H9 (cell line): Measurements from ENCODE around the gene HNRNPR. TPM values are rescaled to one million over a fixed set of nuclear protein-coding genes. Genes with fewer than 3 reads are reported as not detected.
"Not testable (repeated sequence)": the region's sequence is repeated elsewhere in the genome, so short reads cannot be mapped to it uniquely, and the experiment has no call there.

ENCODE experiments used
- DNase-seq: peaks from one replicate; pipeline ENCODE4 v3.0.0-alpha.2; 2017
- H2AFZ ChIP-seq: one replicate; pipeline ENCODE4 v1.6.1; 2013; ENCODE audit warnings: mild to moderate bottlenecking, low read length, control low read depth, moderate library complexity
- H2AK5ac ChIP-seq: 2 replicates; pipeline ENCODE4 v1.6.1; 2013; ENCODE audit warnings: low read length, control low read depth, mixed read lengths; ENCODE audit not compliant: insufficient read length
- H2BK120ac ChIP-seq: one replicate; pipeline ENCODE4 v1.6.1; 2013; ENCODE audit warnings: low read depth, mild to moderate bottlenecking, low read length, control low read depth, inconsistent platforms; ENCODE audit not compliant: poor library complexity, severe bottlenecking
- H2BK12ac ChIP-seq: 2 replicates; pipeline ENCODE4 v1.6.1; 2013; ENCODE audit warnings: low read length, control low read depth, mixed read lengths, low read depth; ENCODE audit not compliant: insufficient read length
- H2BK15ac ChIP-seq: 2 replicates; pipeline ENCODE4 v1.6.1; 2013; ENCODE audit warnings: low read depth, low read length, control low read depth
- H2BK20ac ChIP-seq: one replicate; pipeline ENCODE4 v1.6.1; 2013; ENCODE audit warnings: low read depth, mild to moderate bottlenecking, low read length, control low read depth, inconsistent platforms; ENCODE audit not compliant: poor library complexity, severe bottlenecking
- H2BK5ac ChIP-seq: 2 replicates; pipeline ENCODE4 v1.6.1; 2013; ENCODE audit warnings: low read length, control low read depth, mixed read lengths; ENCODE audit not compliant: insufficient read length
- H3K14ac ChIP-seq: 2 replicates; pipeline ENCODE4 v1.6.1; 2013; ENCODE audit warnings: low read length, control low read depth; ENCODE audit not compliant: insufficient read depth
- H3K18ac ChIP-seq: 2 replicates; pipeline ENCODE4 v1.6.1; 2013; ENCODE audit warnings: low read depth, mild to moderate bottlenecking, mixed read lengths, low read length, control low read depth; ENCODE audit not compliant: insufficient read length
- H3K23ac ChIP-seq: 2 replicates; pipeline ENCODE4 v1.6.1; 2013; ENCODE audit warnings: low read length, control low read depth, mixed read lengths, low read depth; ENCODE audit not compliant: insufficient read length
- H3K23me2 ChIP-seq: 2 replicates; pipeline ENCODE4 v1.6.1; 2013; ENCODE audit warnings: low read depth, mild to moderate bottlenecking, mixed read lengths, low read length, control low read depth; ENCODE audit not compliant: insufficient read length, poor library complexity, severe bottlenecking
- H3K27ac ChIP-seq: 2 replicates; pipeline ENCODE4 v1.5.1; 2013; ENCODE audit warnings: low read length, control low read depth, mixed read lengths, low read depth; ENCODE audit not compliant: insufficient read length
- H3K27me3 ChIP-seq: 2 replicates; pipeline ENCODE4 v1.6.1; 2013; ENCODE audit warnings: low read length, control low read depth, inconsistent platforms; ENCODE audit not compliant: insufficient read depth
- H3K4ac ChIP-seq: 2 replicates; pipeline ENCODE4 v1.6.1; 2013; ENCODE audit warnings: low read depth, mild to moderate bottlenecking, control low read depth, inconsistent platforms, low read length, moderate library complexity
- H3K4me1 ChIP-seq: 2 replicates; pipeline ENCODE4 v1.6.1; 2013; ENCODE audit warnings: low read length, control low read depth, inconsistent platforms; ENCODE audit not compliant: insufficient read depth
- H3K4me2 ChIP-seq: 2 replicates; pipeline ENCODE4 v1.6.1; 2013; ENCODE audit warnings: low read length, control low read depth, mixed read lengths; ENCODE audit not compliant: insufficient read length, insufficient read depth
- H3K56ac ChIP-seq: 2 replicates; pipeline ENCODE4 v1.6.1; 2013; ENCODE audit warnings: low read depth, mild to moderate bottlenecking, mixed read lengths, low read length, control low read depth; ENCODE audit not compliant: insufficient read length
- H3K79me1 ChIP-seq: 2 replicates; pipeline ENCODE4 v1.6.1; 2013; ENCODE audit warnings: low read depth, mild to moderate bottlenecking, moderate library complexity, low read length, control low read depth, inconsistent platforms; ENCODE audit not compliant: insufficient read depth, poor library complexity, severe bottlenecking
- H3K79me2 ChIP-seq: 2 replicates; pipeline ENCODE4 v1.6.1; 2013; ENCODE audit warnings: low read length, control low read depth, inconsistent platforms; ENCODE audit not compliant: insufficient read depth
- H3K9ac ChIP-seq: 2 replicates; pipeline ENCODE4 v1.6.1; 2013; ENCODE audit warnings: low read length, control low read depth, mixed read lengths; ENCODE audit not compliant: insufficient read length; ENCODE audit errors: extremely low read depth
- H3K9me3 ChIP-seq: one replicate; pipeline ENCODE4 v1.6.1; 2013; ENCODE audit warnings: low read depth, low read length, inconsistent platforms; ENCODE audit not compliant: control insufficient read depth
- H3T11ph ChIP-seq: one replicate; pipeline ENCODE4 v1.6.1; 2013; ENCODE audit warnings: mild to moderate bottlenecking, low read length, control low read depth, inconsistent platforms
- H4K20me1 ChIP-seq: one replicate; pipeline ENCODE4 v1.6.1; 2013; ENCODE audit not compliant: control insufficient read depth, insufficient read length, insufficient read depth
- H4K5ac ChIP-seq: 2 replicates; pipeline ENCODE4 v1.6.1; 2013; ENCODE audit warnings: low read depth, mild to moderate bottlenecking, mixed read lengths, low read length, control low read depth; ENCODE audit not compliant: insufficient read length
- H4K8ac ChIP-seq: replicated peaks from 2 replicates; pipeline ENCODE4 v1.6.1; 2013; ENCODE audit warnings: low read length, control low read depth, mixed read lengths, low read depth; ENCODE audit not compliant: insufficient read length
- H4K91ac ChIP-seq: 2 replicates; pipeline ENCODE4 v1.6.1; 2013; ENCODE audit warnings: low read depth, mild to moderate bottlenecking, moderate library complexity, mixed read lengths, low read length, control low read depth; ENCODE audit not compliant: insufficient read length
- H3K27ac Mint-ChIP-seq, 3 experiments: 2 replicates in 2 of 3; 3 replicates in 1 of 3; pipeline ENCODE4 v1.8.0; 2020 to 2021; ENCODE audit warnings: mixed read lengths in 3 of 3, mild to moderate bottlenecking in 1 of 3, moderate library complexity in 1 of 3
- H3K27me3 Mint-ChIP-seq: 2 replicates; pipeline ENCODE4 v1.8.0; 2021; ENCODE audit warnings: low read depth, mild to moderate bottlenecking, moderate library complexity, mixed read lengths
- H3K36me3 Mint-ChIP-seq, 3 experiments: 2 replicates in 2 of 3; 3 replicates in 1 of 3; pipeline ENCODE4 v1.8.0; 2020 to 2021; ENCODE audit warnings: low read depth in 3 of 3, mixed read lengths in 3 of 3; ENCODE audit not compliant: insufficient read depth in 1 of 3
- H3K4me1 Mint-ChIP-seq, 2 experiments: 2 replicates each; pipeline ENCODE4 v1.8.0; 2020; ENCODE audit warnings: mixed read lengths in 2 of 2
- H3K4me3 Mint-ChIP-seq, 2 experiments: 2 replicates in 1 of 2; 3 replicates in 1 of 2; pipeline ENCODE4 v1.8.0; 2020 to 2021; ENCODE audit warnings: mild to moderate bottlenecking in 2 of 2, mixed read lengths in 2 of 2, moderate library complexity in 1 of 2
- H3K9me3 Mint-ChIP-seq, 2 experiments: 2 replicates in 1 of 2; 3 replicates in 1 of 2; pipeline ENCODE4 v1.8.0; 2020; ENCODE audit warnings: mild to moderate bottlenecking in 2 of 2, mixed read lengths in 2 of 2, moderate library complexity in 1 of 2
- CTCF ChIP-seq: fragments of 200-600 bp; sonication (generic); conservative IDR thresholded peaks from 3 replicates; pipeline ENCODE4 v1.8.0; 2021; ENCODE audit warnings: antibody characterized with exemption, mild to moderate bottlenecking
- whole genome bisulfite sequencing: extraction: QIAGEN DNeasy Blood & Tissue Kit; methylation state at CpG from one replicate; pipeline ENCODE4 v1.1.7; 2013; ENCODE audit warnings: missing lambda C conversion rate, low lambda C conversion rate, mixed read lengths; ENCODE audit not compliant: insufficient read length; ENCODE audit errors: extremely low coverage; 5-methylcytosine and 5-hydroxymethylcytosine counted together
- total RNA-seq: library from RNA; stranded (reverse); gene quantifications from 2 replicates; pipeline ENCODE4 v1.2.1, GENCODE V29; 2021

HNRNPR gene
- total RNA-seq, 1 experiment from 2014 or later: 196 TPM

DNA sequence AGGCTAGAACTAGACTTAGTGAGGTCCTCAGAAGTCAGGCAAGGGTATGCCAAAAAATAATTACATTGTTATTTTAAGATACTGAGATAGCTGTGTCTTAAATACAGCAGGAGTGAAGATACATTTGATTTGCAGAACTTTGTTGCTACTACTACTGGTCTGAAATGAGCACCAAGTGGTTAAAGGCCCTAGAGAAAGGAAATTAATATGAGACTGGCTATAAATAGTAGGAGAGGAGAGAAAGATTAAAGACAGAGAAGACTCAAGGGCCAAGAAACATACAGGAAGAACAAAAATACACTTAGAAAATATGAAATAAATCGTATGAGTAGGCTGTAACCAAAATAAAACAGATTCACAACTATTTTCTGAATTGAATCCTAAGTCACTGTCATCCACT, 21.3 kb downstream of the HNRNPR start:
- TF ChIP-seq CTCF: no peak
- Histone ChIP-seq H2BK5ac (no peak overlapping the region), H3K23me2 (no peaks in the 10 kb centered on the region), H3K4me1 (no peaks in the 10 kb centered on the region), H4K8ac (no peak overlapping the region), H3T11ph (no peak overlapping the region), H2BK15ac (no peak overlapping the region), H3K4me2 (no peak overlapping the region), H3K23ac (no peak overlapping the region), H2BK120ac (no peak overlapping the region), H3K56ac (no peak overlapping the region), H3K18ac (no peak overlapping the region), H3K9ac (no peak overlapping the region), H2BK12ac (no peak overlapping the region), H2AK5ac (no peak overlapping the region), H4K5ac (no peak overlapping the region), H4K91ac (no peak overlapping the region), H3K9me3 (no peaks in the 10 kb centered on the region), H3K27me3 (no peaks in the 10 kb centered on the region), H3K27ac (no peak overlapping the region), H3K79me2 (no peaks in the 10 kb centered on the region; the same call in 1 of the 2 replicates), H3K14ac (no peak overlapping the region), H3K79me1 (peaks cover 2% of the 10 kb centered on the region), H2BK20ac (no peak overlapping the region), H3K4ac (no peak overlapping the region), H4K20me1 (no peaks in the 10 kb centered on the region), H2AFZ (no peak overlapping the region)
- no peaks in the 10 kb centered on the region for H3K4me1 Mint-ChIP-seq
- no peak for DNase-seq
- WGBS: no CpG with 5 or more reads among the region's 1 CpG
- H3K36me3 Mint-ChIP-seq: peaks cover 45 to 72% (median 72%) of the 10 kb centered on the region in 3 experiments
- no peaks in the 10 kb centered on the region for H3K27me3 Mint-ChIP-seq
- no peak overlapping the region for H3K4me3 Mint-ChIP-seq
- H3K27ac Mint-ChIP-seq: no peak overlapping the region
- no peaks in the 10 kb centered on the region for H3K9me3 Mint-ChIP-seq

DNA sequence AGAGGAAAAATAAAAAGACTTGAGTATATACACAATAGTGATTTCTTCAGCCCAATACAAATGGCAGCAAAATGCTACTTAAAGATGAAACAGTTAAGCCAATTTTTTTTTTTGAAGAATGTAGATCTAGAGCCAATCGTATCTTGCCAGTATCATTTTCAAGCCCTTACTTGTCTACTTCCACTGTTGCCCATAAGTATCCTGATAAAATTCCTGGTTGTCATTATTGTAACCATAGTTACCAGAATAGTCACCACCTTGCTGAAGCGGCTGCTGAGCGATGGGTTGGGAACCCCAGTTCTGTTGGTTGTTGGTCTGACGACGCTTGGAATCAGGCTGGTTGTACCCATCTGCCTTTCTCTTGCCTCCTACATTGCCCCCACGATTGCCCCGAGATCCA, 33.8 kb downstream of the HNRNPR start:
- not testable (repeated sequence) for H2BK20ac ChIP-seq, H3K18ac ChIP-seq, DNase-seq, H3K14ac ChIP-seq, H3K79me1 ChIP-seq, H3K9me3 ChIP-seq, H3K4ac ChIP-seq, H3K23ac ChIP-seq, H2BK120ac ChIP-seq, H3K27ac ChIP-seq, H3K4me3 Mint-ChIP-seq, H3K9ac ChIP-seq, H4K8ac ChIP-seq, H4K5ac ChIP-seq, H4K91ac ChIP-seq, H3K27me3 ChIP-seq, H2BK5ac ChIP-seq, H3K27me3 Mint-ChIP-seq, H3K4me2 ChIP-seq, H2BK12ac ChIP-seq, H2AFZ ChIP-seq, H4K20me1 ChIP-seq, H3K9me3 Mint-ChIP-seq, H2BK15ac ChIP-seq, H3K56ac ChIP-seq, H2AK5ac ChIP-seq, H3K23me2 ChIP-seq, H3T11ph ChIP-seq, H3K4me1 ChIP-seq, H3K79me2 ChIP-seq
- no CpG with 5 or more reads among the region's 7 CpGs for WGBS
- peaks cover 17 to 23% of the 10 kb centered on the region in 2 experiments for H3K4me1 Mint-ChIP-seq
- peaks cover 24 to 57% (median 54%) of the 10 kb centered on the region in 3 experiments; a peak in 6 of 7 replicates for H3K36me3 Mint-ChIP-seq
- H3K27ac Mint-ChIP-seq: peak overlapping the region in 2 of 3 experiments; percentile 16 to 37; a peak in 4 of 7 replicates
